ENCODE measurements around the gene LRP1. TPM values are rescaled to one million over a fixed set of nuclear protein-coding genes. Genes with fewer than 3 reads are reported as not detected.

Gene LRP1
- total and polyA plus RNA-seq, 5 experiments from 2014 or later = 0.51 to 6.0 (median 2.7) TPM; not detected in 1

DNA sequence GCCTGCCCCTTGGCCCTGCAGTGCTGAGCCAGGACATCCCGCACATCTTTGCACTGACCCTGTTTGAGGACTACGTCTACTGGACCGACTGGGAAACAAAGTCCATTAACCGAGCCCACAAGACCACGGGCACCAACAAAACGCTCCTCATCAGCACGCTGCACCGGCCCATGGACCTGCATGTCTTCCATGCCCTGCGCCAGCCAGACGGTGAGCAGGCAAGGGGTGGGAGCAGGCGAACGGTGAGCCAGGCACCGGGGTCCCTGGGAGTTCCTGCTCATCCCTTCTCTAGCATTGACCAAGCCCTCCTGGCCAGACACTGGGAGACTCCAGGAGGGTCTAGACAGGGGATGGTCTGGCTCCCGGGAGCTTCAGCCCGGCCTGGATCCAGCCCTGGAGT, 70.9 kb downstream of the LRP1 start:
- POLR2A ChIA-PET = no interaction called here
- no peak for DNase-seq
- no peaks in the 10 kb centered on the region for H3K27me3 Mint-ChIP-seq
- ATAC-seq = no peak
- no peak overlapping the region for H3K4me3 Mint-ChIP-seq
- H3K4me1 Mint-ChIP-seq = peaks cover 0 to 2% (median 0%) of the 10 kb centered on the region in 4 donors
- no peak overlapping the region for H3K27ac Mint-ChIP-seq
- H3K9me3 Mint-ChIP-seq = no peaks in the 10 kb centered on the region
- peaks cover 0 to 2% (median 0%) of the 10 kb centered on the region in 3 donors for H3K36me3 Mint-ChIP-seq

DNA sequence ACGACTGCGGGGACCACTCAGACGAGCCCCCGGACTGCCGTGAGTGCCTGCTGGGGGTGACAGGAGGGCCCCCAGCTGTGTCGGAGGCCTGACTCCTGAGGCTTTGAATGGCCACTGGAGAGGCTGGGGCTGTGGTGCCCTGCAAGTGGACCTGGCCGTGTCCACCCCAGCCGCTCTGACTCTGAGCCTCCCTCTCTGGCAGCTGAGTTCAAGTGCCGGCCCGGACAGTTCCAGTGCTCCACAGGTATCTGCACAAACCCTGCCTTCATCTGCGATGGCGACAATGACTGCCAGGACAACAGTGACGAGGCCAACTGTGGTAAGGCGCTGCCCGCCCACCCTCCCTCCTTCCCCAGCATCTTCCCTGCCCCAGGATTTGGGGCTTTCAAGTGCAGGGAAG, 72.2 kb downstream of the LRP1 start:
- H3K27me3 Mint-ChIP-seq = no peaks in the 10 kb centered on the region
- H3K4me3 Mint-ChIP-seq = no peak overlapping the region
- H3K9me3 Mint-ChIP-seq = no peaks in the 10 kb centered on the region
- peaks cover 0 to 2% (median 0%) of the 10 kb centered on the region in 3 donors for H3K36me3 Mint-ChIP-seq
- POLR2A ChIA-PET = no interaction called here
- H3K4me1 Mint-ChIP-seq = peaks cover 0 to 2% (median 0%) of the 10 kb centered on the region in 4 donors
- no peak overlapping the region for H3K27ac Mint-ChIP-seq
- DNase-seq (no peak), ATAC-seq (no peak)

DNA sequence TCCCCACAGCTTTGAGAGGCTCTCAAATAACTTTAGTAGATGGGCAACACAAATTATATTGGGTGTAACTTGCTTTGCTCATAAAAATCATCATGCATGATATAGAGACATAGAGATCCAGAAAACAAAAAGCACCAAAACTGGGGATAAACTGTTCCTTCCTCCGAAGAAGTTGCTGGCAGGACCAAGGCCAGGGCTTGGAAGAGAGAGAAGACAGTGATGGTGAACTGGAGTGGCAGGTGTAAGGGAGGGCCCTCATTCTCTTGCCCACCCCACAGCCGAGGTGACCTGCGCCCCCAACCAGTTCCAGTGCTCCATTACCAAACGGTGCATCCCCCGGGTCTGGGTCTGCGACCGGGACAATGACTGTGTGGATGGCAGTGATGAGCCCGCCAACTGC, 72.9 kb downstream of the LRP1 start:
- no peak for DNase-seq
- Mint-ChIP-seq H3K36me3 (peaks cover 0 to 2% (median 0%) of the 10 kb centered on the region in 3 donors), H3K27ac (no peak overlapping the region), H3K9me3 (no peaks in the 10 kb centered on the region), H3K4me3 (no peak overlapping the region), H3K27me3 (no peaks in the 10 kb centered on the region), H3K4me1 (peaks cover 0 to 2% (median 0%) of the 10 kb centered on the region in 4 donors)
- POLR2A ChIA-PET = no interaction called here
- no peak for ATAC-seq

DNA sequence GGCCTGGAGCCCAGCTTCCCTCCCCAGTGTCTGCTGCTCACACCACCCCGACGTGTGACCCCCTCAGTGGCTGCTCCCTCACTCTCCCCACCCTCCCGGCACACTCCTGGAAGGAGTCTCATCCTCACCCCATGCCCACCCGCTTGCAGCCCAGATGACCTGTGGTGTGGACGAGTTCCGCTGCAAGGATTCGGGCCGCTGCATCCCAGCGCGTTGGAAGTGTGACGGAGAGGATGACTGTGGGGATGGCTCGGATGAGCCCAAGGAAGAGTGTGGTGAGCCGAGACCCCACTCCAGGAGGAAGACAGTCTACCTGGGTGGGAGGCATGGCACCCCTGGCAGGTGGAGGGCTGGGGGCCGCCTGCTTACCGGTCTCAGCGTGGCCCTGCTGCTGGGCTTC, 73.3 kb downstream of the LRP1 start:
- H3K4me1 Mint-ChIP-seq = peaks cover 0 to 2% (median 0%) of the 10 kb centered on the region in 4 donors
- peaks cover 0 to 2% (median 0%) of the 10 kb centered on the region in 3 donors for H3K36me3 Mint-ChIP-seq
- DNase-seq (no peak), ATAC-seq (no peak)
- no peak overlapping the region for H3K4me3 Mint-ChIP-seq
- no peaks in the 10 kb centered on the region for H3K27me3 Mint-ChIP-seq
- no peak overlapping the region for H3K27ac Mint-ChIP-seq
- no peaks in the 10 kb centered on the region for H3K9me3 Mint-ChIP-seq
- POLR2A ChIA-PET = no interaction called here

DNA sequence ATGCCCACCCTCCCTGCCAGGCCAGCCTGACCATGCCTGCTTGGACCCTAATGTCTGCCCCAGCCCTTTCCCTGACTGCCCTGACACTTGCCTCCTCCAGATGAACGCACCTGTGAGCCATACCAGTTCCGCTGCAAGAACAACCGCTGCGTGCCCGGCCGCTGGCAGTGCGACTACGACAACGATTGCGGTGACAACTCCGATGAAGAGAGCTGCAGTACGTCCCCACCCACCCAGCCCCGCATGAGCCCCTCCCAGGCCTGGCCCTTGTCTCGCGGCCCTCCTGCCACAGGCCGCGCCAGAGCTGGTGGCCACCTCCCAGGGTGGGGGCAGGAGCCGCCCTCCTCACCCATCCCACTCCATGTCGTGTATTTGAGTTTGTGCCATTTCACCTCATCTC, 74.0 kb downstream of the LRP1 start:
- no peak for DNase-seq
- no peak for ATAC-seq
- Mint-ChIP-seq H3K27me3 (no peaks in the 10 kb centered on the region), H3K4me3 (no peak overlapping the region), H3K36me3 (peaks cover 0 to 2% (median 0%) of the 10 kb centered on the region in 3 donors), H3K9me3 (no peaks in the 10 kb centered on the region), H3K27ac (no peak overlapping the region), H3K4me1 (peaks cover 0 to 2% (median 0%) of the 10 kb centered on the region in 4 donors)
- POLR2A ChIA-PET = no interaction called here

DNA sequence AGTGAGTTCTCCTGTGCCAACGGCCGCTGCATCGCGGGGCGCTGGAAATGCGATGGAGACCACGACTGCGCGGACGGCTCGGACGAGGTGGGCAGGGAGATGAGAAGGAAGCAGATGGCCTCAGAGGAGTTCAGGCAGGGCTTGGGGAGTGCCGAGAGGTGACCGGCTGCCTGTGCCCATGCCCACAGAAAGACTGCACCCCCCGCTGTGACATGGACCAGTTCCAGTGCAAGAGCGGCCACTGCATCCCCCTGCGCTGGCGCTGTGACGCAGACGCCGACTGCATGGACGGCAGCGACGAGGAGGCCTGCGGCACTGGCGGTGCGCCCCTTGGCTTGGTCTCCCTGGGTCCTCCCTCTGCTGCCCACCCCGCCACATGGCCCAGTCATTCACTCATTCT, 74.9 kb downstream of the LRP1 start:
- POLR2A ChIA-PET = no interaction called here
- DNase-seq (no peak), ATAC-seq (no peak)
- Mint-ChIP-seq H3K4me3 (no peak overlapping the region), H3K27me3 (no peaks in the 10 kb centered on the region), H3K4me1 (peaks cover 0 to 2% (median 0%) of the 10 kb centered on the region in 4 donors), H3K36me3 (no peaks in the 10 kb centered on the region), H3K9me3 (no peaks in the 10 kb centered on the region), H3K27ac (no peak overlapping the region)

DNA sequence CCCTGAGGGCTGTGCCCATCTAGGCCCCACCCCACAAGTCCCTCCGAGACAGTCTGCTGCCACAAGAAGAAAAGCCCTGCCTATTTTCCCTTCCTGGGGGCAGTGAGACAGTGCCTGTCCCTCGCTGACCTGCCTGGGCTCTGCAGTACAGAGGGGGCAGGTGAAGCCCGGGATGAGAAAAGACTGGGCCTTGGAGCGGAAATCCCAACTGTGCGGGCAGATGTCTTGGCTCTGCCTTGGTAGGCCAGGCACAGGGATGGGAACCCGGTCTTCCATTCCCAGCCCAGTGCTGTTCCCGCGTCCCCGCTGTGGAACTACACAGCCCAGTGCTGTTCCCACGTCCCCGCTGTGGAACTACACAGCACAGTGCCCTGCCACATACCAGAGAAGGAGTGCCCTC, 75.5 kb downstream of the LRP1 start:
- Mint-ChIP-seq H3K4me3 (no peak overlapping the region), H3K27me3 (no peaks in the 10 kb centered on the region), H3K27ac (no peak overlapping the region), H3K4me1 (peaks cover 0 to 2% (median 0%) of the 10 kb centered on the region in 4 donors), H3K9me3 (no peaks in the 10 kb centered on the region), H3K36me3 (no peaks in the 10 kb centered on the region)
- DNase-seq = no peak
- POLR2A ChIA-PET = no interaction called here
- no peak for ATAC-seq

DNA sequence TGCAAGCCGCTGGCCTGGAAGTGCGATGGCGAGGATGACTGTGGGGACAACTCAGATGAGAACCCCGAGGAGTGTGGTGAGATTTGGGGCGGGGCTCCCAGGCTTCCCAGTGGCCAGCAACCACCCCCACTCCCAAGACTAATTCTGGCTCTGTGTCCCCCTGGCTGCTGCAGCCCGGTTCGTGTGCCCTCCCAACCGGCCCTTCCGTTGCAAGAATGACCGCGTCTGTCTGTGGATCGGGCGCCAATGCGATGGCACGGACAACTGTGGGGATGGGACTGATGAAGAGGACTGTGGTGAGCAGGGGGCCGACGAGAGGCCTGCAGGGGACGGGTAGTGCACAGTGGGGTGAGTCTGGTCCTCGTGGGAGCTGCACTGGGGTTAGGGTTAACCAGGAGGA, 76.2 kb downstream of the LRP1 start:
- Mint-ChIP-seq H3K36me3 (no peaks in the 10 kb centered on the region), H3K4me3 (no peak overlapping the region), H3K27me3 (no peaks in the 10 kb centered on the region), H3K27ac (no peak overlapping the region), H3K4me1 (peaks cover 0 to 2% (median 0%) of the 10 kb centered on the region in 4 donors), H3K9me3 (no peaks in the 10 kb centered on the region)
- POLR2A ChIA-PET = no interaction called here
- ATAC-seq = no peak
- no peak for DNase-seq

DNA sequence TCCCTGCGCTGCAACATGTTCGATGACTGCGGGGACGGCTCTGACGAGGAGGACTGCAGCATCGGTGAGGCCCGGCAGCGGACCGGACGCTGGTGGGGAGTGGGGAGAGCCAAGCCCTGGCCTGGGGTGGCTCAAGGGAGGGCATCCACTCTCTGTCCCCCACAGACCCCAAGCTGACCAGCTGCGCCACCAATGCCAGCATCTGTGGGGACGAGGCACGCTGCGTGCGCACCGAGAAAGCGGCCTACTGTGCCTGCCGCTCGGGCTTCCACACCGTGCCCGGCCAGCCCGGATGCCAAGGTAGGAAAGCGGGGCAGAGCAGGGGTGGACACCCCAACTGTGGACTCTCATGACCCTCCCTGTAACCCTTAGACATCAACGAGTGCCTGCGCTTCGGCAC, 76.9 kb downstream of the LRP1 start:
- DNase-seq (no peak), ATAC-seq (no peak)
- POLR2A ChIA-PET = interaction anchor here (0.5 kb wide), 1 partner anchor 1199 kb away, joined by 4 read pairs; no protein-coding TSS in a partner anchor
- Mint-ChIP-seq H3K36me3 (no peaks in the 10 kb centered on the region), H3K9me3 (no peaks in the 10 kb centered on the region), H3K4me1 (peaks cover 0 to 2% (median 0%) of the 10 kb centered on the region in 4 donors), H3K4me3 (no peak overlapping the region), H3K27me3 (no peaks in the 10 kb centered on the region), H3K27ac (no peak overlapping the region)

DNA sequence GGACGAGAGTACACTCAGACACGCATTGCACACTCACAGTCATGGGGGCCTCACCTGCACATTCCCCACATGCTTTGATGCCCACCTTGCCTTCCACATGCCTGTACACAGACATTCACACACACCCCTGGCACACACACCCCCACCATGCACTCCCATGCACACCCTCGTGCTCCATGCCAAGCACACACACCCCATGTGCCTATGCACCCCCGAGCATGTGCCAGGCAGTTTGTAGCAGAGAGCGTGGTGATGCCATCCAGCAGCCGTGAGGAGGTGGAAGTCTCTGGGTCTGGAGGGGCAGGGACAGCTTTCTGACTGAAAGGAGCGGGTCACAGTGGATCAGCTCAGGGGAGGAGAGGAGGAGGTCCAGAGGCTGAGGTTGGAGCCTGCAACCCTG, 77.6 kb downstream of the LRP1 start:
- Mint-ChIP-seq H3K36me3 (no peaks in the 10 kb centered on the region), H3K4me1 (peaks cover 0 to 2% (median 0%) of the 10 kb centered on the region in 4 donors), H3K4me3 (no peak overlapping the region), H3K9me3 (no peaks in the 10 kb centered on the region), H3K27ac (no peak overlapping the region), H3K27me3 (no peaks in the 10 kb centered on the region)
- DNase-seq (no peak), ATAC-seq (no peak)
- POLR2A ChIA-PET = no interaction called here

DNA sequence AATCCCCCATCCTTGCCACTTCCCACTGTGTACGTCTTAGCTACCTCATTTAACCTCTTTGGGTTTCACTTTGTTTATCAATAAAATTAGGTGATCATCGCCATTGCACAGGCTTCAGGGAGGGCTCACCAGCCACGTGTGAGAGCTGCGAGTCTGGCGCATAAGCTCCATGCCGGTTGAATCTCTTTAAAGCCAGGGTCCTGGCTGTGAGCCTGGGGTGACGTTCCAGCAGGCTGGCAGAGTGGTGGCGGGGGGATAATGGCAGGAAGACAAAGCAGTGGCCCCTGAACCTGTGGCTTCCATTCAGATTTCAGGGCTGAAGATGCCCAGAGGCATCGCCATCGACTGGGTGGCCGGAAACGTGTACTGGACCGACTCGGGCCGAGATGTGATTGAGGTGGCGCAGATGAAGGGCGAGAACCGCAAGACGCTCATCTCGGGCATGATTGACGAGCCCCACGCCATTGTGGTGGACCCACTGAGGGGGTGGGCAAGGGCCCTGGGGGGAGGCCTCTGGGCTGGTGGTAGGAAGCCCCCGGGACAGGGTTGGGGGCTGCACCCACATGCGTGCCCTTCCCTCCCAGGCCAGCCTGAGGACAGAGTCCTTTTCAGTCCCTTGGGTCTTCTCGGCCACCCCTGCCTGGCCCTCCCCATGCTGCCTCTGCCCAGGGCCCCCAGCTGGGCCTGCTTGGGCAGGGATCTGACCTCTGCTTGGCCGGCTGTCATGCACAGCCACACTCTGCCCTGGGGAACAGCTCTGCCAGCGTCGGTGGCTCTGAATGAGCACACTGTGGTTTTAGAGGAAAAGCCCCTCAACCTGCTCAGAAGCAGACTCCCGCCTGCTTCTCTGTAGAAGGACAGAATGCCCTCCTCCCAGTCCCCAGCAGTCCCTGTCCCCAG, 79.7 kb downstream of the LRP1 start:
- H3K27ac Mint-ChIP-seq = no peak overlapping the region
- H3K4me1 Mint-ChIP-seq = peaks cover 0 to 3% (median under 1%) of the 10 kb centered on the region in 4 donors

DNA sequence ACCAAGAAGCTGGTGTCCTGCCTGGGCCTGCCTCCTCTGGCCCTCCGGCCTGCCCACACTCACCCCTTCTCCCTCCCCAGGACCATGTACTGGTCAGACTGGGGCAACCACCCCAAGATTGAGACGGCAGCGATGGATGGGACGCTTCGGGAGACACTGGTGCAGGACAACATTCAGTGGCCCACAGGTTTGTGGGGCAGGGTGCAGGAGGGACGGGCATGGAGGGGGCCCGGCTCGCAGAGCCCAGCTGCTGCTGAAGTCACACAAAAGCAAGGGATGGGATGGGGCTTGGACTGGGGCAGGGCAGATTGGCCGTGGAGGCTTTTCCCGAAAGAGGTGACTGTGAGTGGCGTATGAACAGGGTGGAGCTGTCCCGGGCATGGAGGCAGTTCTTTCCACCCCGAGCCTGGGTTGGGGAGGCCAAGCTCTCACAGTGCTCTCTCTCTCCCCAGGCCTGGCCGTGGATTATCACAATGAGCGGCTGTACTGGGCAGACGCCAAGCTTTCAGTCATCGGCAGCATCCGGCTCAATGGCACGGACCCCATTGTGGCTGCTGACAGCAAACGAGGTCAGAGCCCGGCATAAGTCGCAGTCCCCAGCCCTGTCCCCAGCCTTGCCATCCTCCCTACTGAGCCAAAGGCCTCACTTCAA, 80.5 kb downstream of the LRP1 start:
- DNase-seq = no peak
- no peak overlapping the region for H3K4me3 Mint-ChIP-seq
- no peak for ATAC-seq
- no peak overlapping the region for H3K27ac Mint-ChIP-seq
- POLR2A ChIA-PET = no interaction called here
- peaks cover 6 to 11% (median 6%) of the 10 kb centered on the region in 5 donors for H3K27me3 Mint-ChIP-seq
- H3K4me1 Mint-ChIP-seq = peaks cover 6 to 8% (median 7%) of the 10 kb centered on the region in 4 donors
- no peaks in the 10 kb centered on the region for H3K36me3 Mint-ChIP-seq
- no peaks in the 10 kb centered on the region for H3K9me3 Mint-ChIP-seq

More for the DNA sequence above, 79.7 kb downstream of the LRP1 start:
- POLR2A ChIA-PET = no interaction called here
- Mint-ChIP-seq H3K4me3 (no peak overlapping the region), H3K36me3 (no peaks in the 10 kb centered on the region), H3K27me3 (peaks cover 0 to 4% (median 0%) of the 10 kb centered on the region in 5 donors), H3K9me3 (no peaks in the 10 kb centered on the region)
- ATAC-seq (no peak), DNase-seq (no peak)

DNA sequence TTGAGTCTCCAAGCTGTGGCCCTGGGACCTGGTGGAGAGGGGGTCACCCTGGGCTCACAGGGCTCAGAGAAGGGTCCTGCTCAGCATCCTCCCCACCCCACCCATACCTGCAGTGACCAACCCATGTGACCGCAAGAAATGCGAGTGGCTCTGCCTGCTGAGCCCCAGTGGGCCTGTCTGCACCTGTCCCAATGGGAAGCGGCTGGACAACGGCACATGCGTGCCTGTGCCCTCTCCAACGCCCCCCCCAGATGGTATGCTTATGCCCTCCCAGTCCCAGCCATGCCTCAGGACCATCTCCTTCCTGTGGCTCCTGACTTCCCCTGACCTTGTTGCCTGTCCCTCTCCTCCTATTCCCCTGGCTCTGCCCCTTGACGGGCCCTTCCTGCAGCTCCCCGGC, 81.6 kb downstream of the LRP1 start:
- ATAC-seq (no peak), DNase-seq (no peak)
- no peaks in the 10 kb centered on the region for H3K9me3 Mint-ChIP-seq
- peaks cover 15 to 20% (median 18%) of the 10 kb centered on the region in 4 donors for H3K4me1 Mint-ChIP-seq
- POLR2A ChIA-PET = no interaction called here
- H3K4me3 Mint-ChIP-seq = no peak overlapping the region
- no peaks in the 10 kb centered on the region for H3K36me3 Mint-ChIP-seq
- peaks cover 16 to 22% (median 17%) of the 10 kb centered on the region in 5 donors for H3K27me3 Mint-ChIP-seq
- H3K27ac Mint-ChIP-seq = no peak overlapping the region

Data from naive thymus-derived CD8-positive, alpha-beta T cell (primary cell).